GM23338 (cell line): ENCODE measurements around the gene GADL1.

Experiments
- CREB1 ChIP-seq: fragments of 250-450 bp; sonication (Bioruptor Pico); IDR thresholded peaks from 2 replicates; pipeline ENCODE4 v1.5.0; 2020; ENCODE audit warnings: low read depth, mild to moderate bottlenecking, moderate library complexity
- CTCF ChIP-seq, 2 experiments: fragments of 200-600 bp in 1 of 2; sonication (generic) in 1 of 2; conservative IDR thresholded peaks; 2 replicates each; pipeline versions ENCODE4 v1.5.1 to v1.6.1; 2016 to 2017; ENCODE audit warnings: antibody characterized with exemption in 2 of 2, low read depth in 2 of 2, mild to moderate bottlenecking in 2 of 2, moderate library complexity in 1 of 2
- EZH2 ChIP-seq: fragments of 200-600 bp; sonication (generic); IDR thresholded peaks from one replicate; pipeline ENCODE4 v1.8.0; 2017; ENCODE audit warnings: antibody characterized with exemption, mild to moderate bottlenecking, low read depth; ENCODE audit not compliant: unreplicated experiment
- EZH2phosphoT487 ChIP-seq: fragments of 200-600 bp; sonication (generic); IDR thresholded peaks from one replicate; pipeline ENCODE4 v1.8.1; 2018; ENCODE audit warnings: antibody characterized with exemption; ENCODE audit not compliant: unreplicated experiment
- JUNB ChIP-seq: IDR thresholded peaks from one replicate; pipeline ENCODE4 v1.6.1; 2016; ENCODE audit warnings: antibody characterized with exemption; ENCODE audit not compliant: unreplicated experiment
- POLR2AphosphoS5 ChIP-seq: IDR thresholded peaks from 2 replicates; pipeline ENCODE4 v1.6.1; 2016; ENCODE audit warnings: antibody characterized with exemption, low read depth
- REST ChIP-seq: IDR thresholded peaks from one replicate; pipeline ENCODE4 v1.6.1; 2018; ENCODE audit warnings: antibody characterized with exemption; ENCODE audit not compliant: unreplicated experiment
- STAT1 ChIP-seq: IDR thresholded peaks from one replicate; pipeline ENCODE4 v1.6.1; 2016; ENCODE audit warnings: antibody characterized with exemption; ENCODE audit not compliant: unreplicated experiment
- ZNF331 ChIP-seq: fragments of 250-450 bp; sonication (Bioruptor Pico); IDR thresholded peaks from 2 replicates; pipeline ENCODE4 v1.5.0; 2020; ENCODE audit warnings: low read depth, mild to moderate bottlenecking, moderate library complexity
- ZNF462 ChIP-seq: fragments of 250-450 bp; sonication (Bioruptor Pico); IDR thresholded peaks from 2 replicates; pipeline ENCODE4 v1.5.0; 2020; ENCODE audit warnings: mild to moderate bottlenecking, moderate library complexity

DNA sequence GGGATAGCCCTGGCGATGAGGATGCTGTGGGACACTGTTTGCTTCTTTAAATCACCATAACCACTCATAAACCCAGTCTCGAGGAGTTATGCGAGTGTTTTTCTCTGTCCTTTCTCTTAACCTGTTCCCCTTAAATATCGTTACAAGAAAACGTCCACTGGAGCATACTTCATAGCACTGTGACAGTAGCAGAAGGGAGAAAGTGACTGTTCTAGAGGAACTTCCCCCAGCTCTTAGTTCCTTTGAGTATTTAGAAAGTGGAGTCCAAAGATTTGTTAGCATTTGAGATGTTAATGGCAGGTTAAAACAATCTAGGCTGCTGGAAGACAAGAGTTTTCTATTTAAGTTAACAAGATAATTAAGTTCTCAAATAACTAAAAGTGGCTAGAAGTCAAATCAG, 142.0 kb downstream of the GADL1 start:
- TF ChIP-seq CTCF (conservative IDR thresholded peaks at IDR 0.05; ENCODE audit: low read depth in 2 of 2) (no peak), EZH2phosphoT487 (no peak), REST (no peak), EZH2 (no peak), STAT1 (no peak), CREB1 (CRISPR knock-in tag) (no peak), ZNF331 (CRISPR knock-in tag) (no peak), JUNB (no peak), POLR2AphosphoS5 (no peak), ZNF462 (CRISPR knock-in tag) (no peak)
